GM23338 (cell line): ENCODE measurements around the gene BMAL1. TPM values are rescaled to one million over a fixed set of nuclear protein-coding genes. Genes with fewer than 3 reads are reported as not detected.

Experiments used
- ATAC-seq: fragments of 200-7000 bp; cut with Tn5 transposase; 3 replicates; pipeline ENCODE4 v1.9.1; 2020
- DNase-seq: peaks from one replicate; pipeline ENCODE4 v3.0.0-alpha.2; 2015; ENCODE audit warnings: low spot score
- H2AFZ ChIP-seq: fragments of 200-600 bp; sonication (generic); 2 replicates; pipeline ENCODE4 v1.8.0; 2016; ENCODE audit warnings: antibody characterized with exemption, mild to moderate bottlenecking, moderate library complexity
- H3F3A ChIP-seq: fragments of 200-600 bp; sonication (generic); replicated peaks from 2 replicates; pipeline ENCODE4 v1.8.0; 2017; ENCODE audit warnings: antibody characterized with exemption, mixed run types, low read depth
- H3K27ac ChIP-seq: fragments of 200-600 bp; sonication (generic); 2 replicates; pipeline ENCODE4 v1.6.1; 2016; ENCODE audit warnings: low read depth
- H3K27me3 ChIP-seq: fragments of 200-600 bp; sonication (generic); 2 replicates; pipeline ENCODE4 v1.8.0; 2016; ENCODE audit warnings: mild to moderate bottlenecking, mixed run types, moderate library complexity; ENCODE audit not compliant: insufficient read depth
- H3K36me3 ChIP-seq: fragments of 200-600 bp; sonication (generic); 2 replicates; pipeline ENCODE4 v1.8.0; 2016; ENCODE audit warnings: mild to moderate bottlenecking; ENCODE audit not compliant: insufficient read depth
- H3K4me1 ChIP-seq: fragments of 200-600 bp; sonication (generic); 2 replicates; pipeline ENCODE4 v1.8.0; 2016; ENCODE audit warnings: mild to moderate bottlenecking, moderate library complexity; ENCODE audit not compliant: insufficient read depth
- H3K4me2 ChIP-seq: fragments of 200-600 bp; sonication (generic); 2 replicates; pipeline ENCODE4 v1.7.1; 2017; ENCODE audit warnings: mixed run types
- H3K4me3 ChIP-seq: fragments of 200-600 bp; sonication (generic); 2 replicates; pipeline ENCODE4 v1.6.1; 2016; ENCODE audit warnings: mixed run types
- H3K79me2 ChIP-seq: fragments of 200-600 bp; sonication (generic); replicated peaks from 2 replicates; pipeline ENCODE4 v1.8.0; 2017; ENCODE audit warnings: mild to moderate bottlenecking; ENCODE audit not compliant: insufficient read depth
- H3K9me2 ChIP-seq: fragments of 200-600 bp; sonication (generic); 2 replicates; pipeline ENCODE4 v1.8.0; 2017; ENCODE audit not compliant: insufficient read depth
- H4K20me1 ChIP-seq: fragments of 200-600 bp; sonication (generic); replicated peaks from 2 replicates; pipeline ENCODE4 v1.8.0; 2017; ENCODE audit warnings: mild to moderate bottlenecking; ENCODE audit not compliant: insufficient read depth
- H3K27ac Mint-ChIP-seq: 2 replicates; pipeline ENCODE4 v1.8.0; 2020; ENCODE audit warnings: inconsistent platforms, mild to moderate bottlenecking, moderate library complexity, mixed read lengths
- H3K27me3 Mint-ChIP-seq: 3 replicates; pipeline ENCODE4 v1.8.0; 2022; ENCODE audit warnings: low read depth, mild to moderate bottlenecking, moderate library complexity, mixed read lengths, inconsistent platforms; ENCODE audit not compliant: insufficient read depth, poor library complexity
- H3K36me3 Mint-ChIP-seq: 3 replicates; pipeline ENCODE4 v1.8.0; 2021; ENCODE audit warnings: low read depth, mild to moderate bottlenecking, inconsistent platforms, moderate library complexity, mixed read lengths
- H3K4me1 Mint-ChIP-seq: 3 replicates; pipeline ENCODE4 v1.8.0; 2020; ENCODE audit warnings: mild to moderate bottlenecking, inconsistent platforms, mixed read lengths
- H3K4me3 Mint-ChIP-seq: 3 replicates; pipeline ENCODE4 v1.8.0; 2021; ENCODE audit warnings: moderate library complexity, mild to moderate bottlenecking, inconsistent platforms, mixed read lengths
- H3K9me3 Mint-ChIP-seq: 3 replicates; pipeline ENCODE4 v1.8.0; 2020; ENCODE audit warnings: moderate library complexity, mild to moderate bottlenecking, inconsistent platforms, mixed read lengths
- CREB1 ChIP-seq: fragments of 250-450 bp; sonication (Bioruptor Pico); IDR thresholded peaks from 2 replicates; pipeline ENCODE4 v1.5.0; 2020; ENCODE audit warnings: low read depth, mild to moderate bottlenecking, moderate library complexity
- EZH2 ChIP-seq: fragments of 200-600 bp; sonication (generic); IDR thresholded peaks from one replicate; pipeline ENCODE4 v1.8.0; 2017; ENCODE audit warnings: antibody characterized with exemption, mild to moderate bottlenecking, low read depth; ENCODE audit not compliant: unreplicated experiment
- EZH2phosphoT487 ChIP-seq: fragments of 200-600 bp; sonication (generic); IDR thresholded peaks from one replicate; pipeline ENCODE4 v1.8.1; 2018; ENCODE audit warnings: antibody characterized with exemption; ENCODE audit not compliant: unreplicated experiment
- JUNB ChIP-seq: IDR thresholded peaks from one replicate; pipeline ENCODE4 v1.6.1; 2016; ENCODE audit warnings: antibody characterized with exemption; ENCODE audit not compliant: unreplicated experiment
- NANOG ChIP-seq: IDR thresholded peaks from 2 replicates; pipeline ENCODE4 v1.6.1; 2016; ENCODE audit warnings: antibody characterized with exemption, borderline replicate concordance
- POLR2AphosphoS5 ChIP-seq: IDR thresholded peaks from 2 replicates; pipeline ENCODE4 v1.6.1; 2016; ENCODE audit warnings: antibody characterized with exemption, low read depth
- STAT1 ChIP-seq: IDR thresholded peaks from one replicate; pipeline ENCODE4 v1.6.1; 2016; ENCODE audit warnings: antibody characterized with exemption; ENCODE audit not compliant: unreplicated experiment
- ZNF331 ChIP-seq: fragments of 250-450 bp; sonication (Bioruptor Pico); IDR thresholded peaks from 2 replicates; pipeline ENCODE4 v1.5.0; 2020; ENCODE audit warnings: low read depth, mild to moderate bottlenecking, moderate library complexity
- polyA plus RNA-seq: library from polyadenylated mRNA; unstranded; fragments of >200 nt; fragmentation: Nextera tagmentation; extraction: Ambion mirVana; gene quantifications from 2 replicates; pipeline ENCODE4 v1.2.1, GENCODE V29; 2016
- total RNA-seq: library from RNA; depleted of rRNA; stranded (reverse); fragments of >200 nt; shearing (Covaris generic); gene quantifications from 2 replicates; pipeline ENCODE4 v1.2.3, GENCODE V29; 2014
- TF ChIP-seq, protein P1 (sequence below), 2 experiments: fragments of 200-600 bp in 1 of 2; sonication (generic) in 1 of 2; conservative IDR thresholded peaks; 2 replicates each; pipeline versions ENCODE4 v1.5.1 to v1.6.1; 2016 to 2017; ENCODE audit warnings: antibody characterized with exemption in 2 of 2, low read depth in 2 of 2, mild to moderate bottlenecking in 2 of 2, moderate library complexity in 1 of 2
- TF ChIP-seq, protein P2 (sequence below): IDR thresholded peaks from one replicate; pipeline ENCODE4 v1.6.1; 2018; ENCODE audit warnings: antibody characterized with exemption; ENCODE audit not compliant: unreplicated experiment
- TF ChIP-seq, protein P3 (sequence below): fragments of 250-450 bp; sonication (Bioruptor Pico); IDR thresholded peaks from 2 replicates; pipeline ENCODE4 v1.5.0; 2020; ENCODE audit warnings: mild to moderate bottlenecking, moderate library complexity

The BMAL1 gene
- total and polyA plus RNA-seq, 2 experiments from 2014 or later = 5.1 to 7.2 TPM

DNA sequence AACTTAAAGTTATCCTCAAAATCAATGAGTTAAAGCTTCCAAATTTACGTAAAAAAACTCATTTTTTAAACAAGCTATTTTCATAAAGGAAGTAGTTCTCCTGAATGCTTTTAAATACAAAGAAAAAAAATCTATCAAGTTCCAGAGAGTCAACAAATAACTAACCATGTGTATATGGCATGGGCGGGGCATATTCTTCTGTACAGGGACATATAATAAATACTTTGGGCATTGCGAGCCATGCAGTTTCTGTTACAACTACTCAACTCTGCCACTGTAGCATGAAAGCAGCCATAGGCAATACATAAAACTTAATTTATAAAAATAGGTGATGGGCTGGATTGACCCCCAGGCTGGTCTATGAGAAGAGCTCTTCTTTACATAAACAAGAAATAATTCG lies 127.6 kb downstream of the BMAL1 start:
- peaks cover 21% of the 10 kb centered on the region for H3K36me3 Mint-ChIP-seq
- Histone ChIP-seq H2AFZ (no peak overlapping the region), H3K27me3 (no peaks in the 10 kb centered on the region), H3K36me3 (peaks cover 17% of the 10 kb centered on the region), H3F3A (no peaks in the 10 kb centered on the region), H3K4me2 (no peak overlapping the region), H3K79me2 (no peaks in the 10 kb centered on the region), H3K27ac (no peak overlapping the region), H3K4me1 (no peaks in the 10 kb centered on the region), H4K20me1 (no peaks in the 10 kb centered on the region), H3K9me2 (no peaks in the 10 kb centered on the region; the same call in 1 of the 2 replicates), H3K4me3 (no peak overlapping the region)
- peaks cover 14% of the 10 kb centered on the region for H3K9me3 Mint-ChIP-seq
- no peak overlapping the region for H3K27ac Mint-ChIP-seq
- no peak for TF ChIP-seq ZNF331 (CRISPR knock-in tag)
- no peak for TF ChIP-seq POLR2AphosphoS5
- TF ChIP-seq, protein P1, sequence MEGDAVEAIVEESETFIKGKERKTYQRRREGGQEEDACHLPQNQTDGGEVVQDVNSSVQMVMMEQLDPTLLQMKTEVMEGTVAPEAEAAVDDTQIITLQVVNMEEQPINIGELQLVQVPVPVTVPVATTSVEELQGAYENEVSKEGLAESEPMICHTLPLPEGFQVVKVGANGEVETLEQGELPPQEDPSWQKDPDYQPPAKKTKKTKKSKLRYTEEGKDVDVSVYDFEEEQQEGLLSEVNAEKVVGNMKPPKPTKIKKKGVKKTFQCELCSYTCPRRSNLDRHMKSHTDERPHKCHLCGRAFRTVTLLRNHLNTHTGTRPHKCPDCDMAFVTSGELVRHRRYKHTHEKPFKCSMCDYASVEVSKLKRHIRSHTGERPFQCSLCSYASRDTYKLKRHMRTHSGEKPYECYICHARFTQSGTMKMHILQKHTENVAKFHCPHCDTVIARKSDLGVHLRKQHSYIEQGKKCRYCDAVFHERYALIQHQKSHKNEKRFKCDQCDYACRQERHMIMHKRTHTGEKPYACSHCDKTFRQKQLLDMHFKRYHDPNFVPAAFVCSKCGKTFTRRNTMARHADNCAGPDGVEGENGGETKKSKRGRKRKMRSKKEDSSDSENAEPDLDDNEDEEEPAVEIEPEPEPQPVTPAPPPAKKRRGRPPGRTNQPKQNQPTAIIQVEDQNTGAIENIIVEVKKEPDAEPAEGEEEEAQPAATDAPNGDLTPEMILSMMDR (conservative IDR thresholded peaks at IDR 0.05; ENCODE audit: low read depth in 2 of 2) = no peak
- no peak for TF ChIP-seq JUNB
- TF ChIP-seq NANOG = no peak
- no peak for TF ChIP-seq EZH2phosphoT487
- no peak for TF ChIP-seq CREB1 (CRISPR knock-in tag)
- TF ChIP-seq EZH2 = no peak
- TF ChIP-seq, protein P2, sequence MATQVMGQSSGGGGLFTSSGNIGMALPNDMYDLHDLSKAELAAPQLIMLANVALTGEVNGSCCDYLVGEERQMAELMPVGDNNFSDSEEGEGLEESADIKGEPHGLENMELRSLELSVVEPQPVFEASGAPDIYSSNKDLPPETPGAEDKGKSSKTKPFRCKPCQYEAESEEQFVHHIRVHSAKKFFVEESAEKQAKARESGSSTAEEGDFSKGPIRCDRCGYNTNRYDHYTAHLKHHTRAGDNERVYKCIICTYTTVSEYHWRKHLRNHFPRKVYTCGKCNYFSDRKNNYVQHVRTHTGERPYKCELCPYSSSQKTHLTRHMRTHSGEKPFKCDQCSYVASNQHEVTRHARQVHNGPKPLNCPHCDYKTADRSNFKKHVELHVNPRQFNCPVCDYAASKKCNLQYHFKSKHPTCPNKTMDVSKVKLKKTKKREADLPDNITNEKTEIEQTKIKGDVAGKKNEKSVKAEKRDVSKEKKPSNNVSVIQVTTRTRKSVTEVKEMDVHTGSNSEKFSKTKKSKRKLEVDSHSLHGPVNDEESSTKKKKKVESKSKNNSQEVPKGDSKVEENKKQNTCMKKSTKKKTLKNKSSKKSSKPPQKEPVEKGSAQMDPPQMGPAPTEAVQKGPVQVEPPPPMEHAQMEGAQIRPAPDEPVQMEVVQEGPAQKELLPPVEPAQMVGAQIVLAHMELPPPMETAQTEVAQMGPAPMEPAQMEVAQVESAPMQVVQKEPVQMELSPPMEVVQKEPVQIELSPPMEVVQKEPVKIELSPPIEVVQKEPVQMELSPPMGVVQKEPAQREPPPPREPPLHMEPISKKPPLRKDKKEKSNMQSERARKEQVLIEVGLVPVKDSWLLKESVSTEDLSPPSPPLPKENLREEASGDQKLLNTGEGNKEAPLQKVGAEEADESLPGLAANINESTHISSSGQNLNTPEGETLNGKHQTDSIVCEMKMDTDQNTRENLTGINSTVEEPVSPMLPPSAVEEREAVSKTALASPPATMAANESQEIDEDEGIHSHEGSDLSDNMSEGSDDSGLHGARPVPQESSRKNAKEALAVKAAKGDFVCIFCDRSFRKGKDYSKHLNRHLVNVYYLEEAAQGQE = no peak
- TF ChIP-seq, protein P3, sequence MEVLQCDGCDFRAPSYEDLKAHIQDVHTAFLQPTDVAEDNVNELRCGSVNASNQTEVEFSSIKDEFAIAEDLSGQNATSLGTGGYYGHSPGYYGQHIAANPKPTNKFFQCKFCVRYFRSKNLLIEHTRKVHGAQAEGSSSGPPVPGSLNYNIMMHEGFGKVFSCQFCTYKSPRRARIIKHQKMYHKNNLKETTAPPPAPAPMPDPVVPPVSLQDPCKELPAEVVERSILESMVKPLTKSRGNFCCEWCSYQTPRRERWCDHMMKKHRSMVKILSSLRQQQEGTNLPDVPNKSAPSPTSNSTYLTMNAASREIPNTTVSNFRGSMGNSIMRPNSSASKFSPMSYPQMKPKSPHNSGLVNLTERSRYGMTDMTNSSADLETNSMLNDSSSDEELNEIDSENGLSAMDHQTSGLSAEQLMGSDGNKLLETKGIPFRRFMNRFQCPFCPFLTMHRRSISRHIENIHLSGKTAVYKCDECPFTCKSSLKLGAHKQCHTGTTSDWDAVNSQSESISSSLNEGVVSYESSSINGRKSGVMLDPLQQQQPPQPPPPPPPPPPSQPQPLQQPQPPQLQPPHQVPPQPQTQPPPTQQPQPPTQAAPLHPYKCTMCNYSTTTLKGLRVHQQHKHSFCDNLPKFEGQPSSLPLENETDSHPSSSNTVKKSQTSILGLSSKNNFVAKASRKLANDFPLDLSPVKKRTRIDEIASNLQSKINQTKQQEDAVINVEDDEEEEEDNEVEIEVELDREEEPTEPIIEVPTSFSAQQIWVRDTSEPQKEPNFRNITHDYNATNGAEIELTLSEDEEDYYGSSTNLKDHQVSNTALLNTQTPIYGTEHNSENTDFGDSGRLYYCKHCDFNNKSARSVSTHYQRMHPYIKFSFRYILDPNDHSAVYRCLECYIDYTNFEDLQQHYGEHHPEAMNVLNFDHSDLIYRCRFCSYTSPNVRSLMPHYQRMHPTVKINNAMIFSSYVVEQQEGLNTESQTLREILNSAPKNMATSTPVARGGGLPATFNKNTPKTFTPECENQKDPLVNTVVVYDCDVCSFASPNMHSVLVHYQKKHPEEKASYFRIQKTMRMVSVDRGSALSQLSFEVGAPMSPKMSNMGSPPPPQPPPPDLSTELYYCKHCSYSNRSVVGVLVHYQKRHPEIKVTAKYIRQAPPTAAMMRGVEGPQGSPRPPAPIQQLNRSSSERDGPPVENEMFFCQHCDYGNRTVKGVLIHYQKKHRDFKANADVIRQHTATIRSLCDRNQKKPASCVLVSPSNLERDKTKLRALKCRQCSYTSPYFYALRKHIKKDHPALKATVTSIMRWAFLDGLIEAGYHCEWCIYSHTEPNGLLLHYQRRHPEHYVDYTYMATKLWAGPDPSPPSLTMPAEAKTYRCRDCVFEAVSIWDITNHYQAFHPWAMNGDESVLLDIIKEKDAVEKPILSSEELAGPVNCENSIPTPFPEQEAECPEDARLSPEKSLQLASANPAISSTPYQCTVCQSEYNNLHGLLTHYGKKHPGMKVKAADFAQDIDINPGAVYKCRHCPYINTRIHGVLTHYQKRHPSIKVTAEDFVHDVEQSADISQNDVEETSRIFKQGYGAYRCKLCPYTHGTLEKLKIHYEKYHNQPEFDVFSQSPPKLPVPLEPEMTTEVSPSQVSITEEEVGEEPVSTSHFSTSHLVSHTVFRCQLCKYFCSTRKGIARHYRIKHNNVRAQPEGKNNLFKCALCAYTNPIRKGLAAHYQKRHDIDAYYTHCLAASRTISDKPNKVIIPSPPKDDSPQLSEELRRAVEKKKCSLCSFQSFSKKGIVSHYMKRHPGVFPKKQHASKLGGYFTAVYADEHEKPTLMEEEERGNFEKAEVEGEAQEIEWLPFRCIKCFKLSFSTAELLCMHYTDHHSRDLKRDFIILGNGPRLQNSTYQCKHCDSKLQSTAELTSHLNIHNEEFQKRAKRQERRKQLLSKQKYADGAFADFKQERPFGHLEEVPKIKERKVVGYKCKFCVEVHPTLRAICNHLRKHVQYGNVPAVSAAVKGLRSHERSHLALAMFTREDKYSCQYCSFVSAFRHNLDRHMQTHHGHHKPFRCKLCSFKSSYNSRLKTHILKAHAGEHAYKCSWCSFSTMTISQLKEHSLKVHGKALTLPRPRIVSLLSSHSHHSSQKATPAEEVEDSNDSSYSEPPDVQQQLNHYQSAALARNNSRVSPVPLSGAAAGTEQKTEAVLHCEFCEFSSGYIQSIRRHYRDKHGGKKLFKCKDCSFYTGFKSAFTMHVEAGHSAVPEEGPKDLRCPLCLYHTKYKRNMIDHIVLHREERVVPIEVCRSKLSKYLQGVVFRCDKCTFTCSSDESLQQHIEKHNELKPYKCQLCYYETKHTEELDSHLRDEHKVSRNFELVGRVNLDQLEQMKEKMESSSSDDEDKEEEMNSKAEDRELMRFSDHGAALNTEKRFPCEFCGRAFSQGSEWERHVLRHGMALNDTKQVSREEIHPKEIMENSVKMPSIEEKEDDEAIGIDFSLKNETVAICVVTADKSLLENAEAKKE (CRISPR knock-in tag) = no peak
- no peak for TF ChIP-seq STAT1
- ATAC-seq (no peak), DNase-seq (no peak)
- no peak overlapping the region for H3K4me3 Mint-ChIP-seq
- no peaks in the 10 kb centered on the region for H3K4me1 Mint-ChIP-seq
- H3K27me3 Mint-ChIP-seq = no peaks in the 10 kb centered on the region
